MM.1S (cell line): ENCODE data around the gene PUS1.

Experiments used
- EZH2 ChIP-seq: fragments of 300-600 bp; sonication (generic); optimal IDR thresholded peaks from 2 replicates; pipeline ENCODE3; 2017; ENCODE audit warnings: low read depth, mild to moderate bottlenecking, antibody characterized with exemption, low read length, mixed read lengths
- TF ChIP-seq, protein P1 (sequence below): fragments of 300-600 bp; sonication (generic); IDR thresholded peaks from 2 replicates; pipeline ENCODE4 v1.5.1; 2016; ENCODE audit warnings: antibody characterized with exemption, low read length, mixed read lengths

DNA sequence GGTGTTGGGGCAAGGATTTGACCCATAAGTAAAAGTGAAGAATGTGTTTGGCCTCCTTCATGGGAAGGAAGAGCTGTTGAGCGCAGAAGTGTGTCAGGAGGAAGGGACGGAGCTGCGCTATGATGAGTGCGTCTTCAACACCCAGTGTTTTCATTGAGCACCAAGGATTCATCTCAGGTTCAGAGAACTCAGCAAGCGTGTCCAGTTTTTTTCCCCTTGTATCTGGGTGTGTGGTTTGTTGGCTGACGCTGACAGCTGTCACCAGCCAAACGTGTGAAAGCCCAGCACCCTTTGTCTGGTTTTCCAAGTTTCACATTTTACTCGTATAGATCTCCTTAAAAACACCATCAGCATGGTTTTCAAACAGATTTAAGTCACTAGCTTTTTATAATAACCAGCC is 33.0 kb downstream of the PUS1 start:
- TF ChIP-seq EZH2, result no peak
- TF ChIP-seq, protein P1, sequence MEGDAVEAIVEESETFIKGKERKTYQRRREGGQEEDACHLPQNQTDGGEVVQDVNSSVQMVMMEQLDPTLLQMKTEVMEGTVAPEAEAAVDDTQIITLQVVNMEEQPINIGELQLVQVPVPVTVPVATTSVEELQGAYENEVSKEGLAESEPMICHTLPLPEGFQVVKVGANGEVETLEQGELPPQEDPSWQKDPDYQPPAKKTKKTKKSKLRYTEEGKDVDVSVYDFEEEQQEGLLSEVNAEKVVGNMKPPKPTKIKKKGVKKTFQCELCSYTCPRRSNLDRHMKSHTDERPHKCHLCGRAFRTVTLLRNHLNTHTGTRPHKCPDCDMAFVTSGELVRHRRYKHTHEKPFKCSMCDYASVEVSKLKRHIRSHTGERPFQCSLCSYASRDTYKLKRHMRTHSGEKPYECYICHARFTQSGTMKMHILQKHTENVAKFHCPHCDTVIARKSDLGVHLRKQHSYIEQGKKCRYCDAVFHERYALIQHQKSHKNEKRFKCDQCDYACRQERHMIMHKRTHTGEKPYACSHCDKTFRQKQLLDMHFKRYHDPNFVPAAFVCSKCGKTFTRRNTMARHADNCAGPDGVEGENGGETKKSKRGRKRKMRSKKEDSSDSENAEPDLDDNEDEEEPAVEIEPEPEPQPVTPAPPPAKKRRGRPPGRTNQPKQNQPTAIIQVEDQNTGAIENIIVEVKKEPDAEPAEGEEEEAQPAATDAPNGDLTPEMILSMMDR, result no peak
